ENCODE results near the gene BMP5. TPM values are rescaled to one million over a fixed set of nuclear protein-coding genes. Genes with fewer than 3 reads are reported as not detected.
A peak's percentile ranks its signal among the peaks of the same experiment; 100 is the strongest.

Gene BMP5
- total RNA-seq, 2 donors from 2014 or later: 1.6 to 6.3 TPM

DNA sequence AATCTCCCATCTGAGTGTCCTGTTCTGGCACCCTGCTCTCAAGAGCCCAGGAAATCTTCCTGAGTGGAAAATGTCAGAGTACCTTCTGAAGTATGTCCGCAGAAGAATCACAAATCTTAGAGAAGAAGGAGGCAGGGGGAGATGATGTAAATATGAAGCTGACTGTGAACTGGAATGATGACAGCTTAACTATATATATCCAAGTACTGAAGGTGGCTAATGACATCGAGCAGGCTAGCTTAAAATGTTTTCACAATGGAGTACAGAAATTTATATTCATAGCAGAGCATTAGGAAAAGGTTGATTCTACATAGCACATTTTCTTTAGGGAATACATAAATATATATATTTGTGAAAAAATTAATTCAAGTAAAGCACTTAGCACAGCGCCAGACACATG is 64.3 kb downstream of the BMP5 start:
- Histone ChIP-seq H3K27me3 (no peaks in the 10 kb centered on the region), H3K9me3 (no peaks in the 10 kb centered on the region), H3K36me3 (no peaks in the 10 kb centered on the region), H3K27ac (peak overlapping the region in 1 of 2 donors; percentile 7), H3K4me3 (no peak overlapping the region), H3K4me1 (no peaks in the 10 kb centered on the region)
- no peak for DNase-seq (ENCODE audit: low spot score)
- TF ChIP-seq, protein P1, sequence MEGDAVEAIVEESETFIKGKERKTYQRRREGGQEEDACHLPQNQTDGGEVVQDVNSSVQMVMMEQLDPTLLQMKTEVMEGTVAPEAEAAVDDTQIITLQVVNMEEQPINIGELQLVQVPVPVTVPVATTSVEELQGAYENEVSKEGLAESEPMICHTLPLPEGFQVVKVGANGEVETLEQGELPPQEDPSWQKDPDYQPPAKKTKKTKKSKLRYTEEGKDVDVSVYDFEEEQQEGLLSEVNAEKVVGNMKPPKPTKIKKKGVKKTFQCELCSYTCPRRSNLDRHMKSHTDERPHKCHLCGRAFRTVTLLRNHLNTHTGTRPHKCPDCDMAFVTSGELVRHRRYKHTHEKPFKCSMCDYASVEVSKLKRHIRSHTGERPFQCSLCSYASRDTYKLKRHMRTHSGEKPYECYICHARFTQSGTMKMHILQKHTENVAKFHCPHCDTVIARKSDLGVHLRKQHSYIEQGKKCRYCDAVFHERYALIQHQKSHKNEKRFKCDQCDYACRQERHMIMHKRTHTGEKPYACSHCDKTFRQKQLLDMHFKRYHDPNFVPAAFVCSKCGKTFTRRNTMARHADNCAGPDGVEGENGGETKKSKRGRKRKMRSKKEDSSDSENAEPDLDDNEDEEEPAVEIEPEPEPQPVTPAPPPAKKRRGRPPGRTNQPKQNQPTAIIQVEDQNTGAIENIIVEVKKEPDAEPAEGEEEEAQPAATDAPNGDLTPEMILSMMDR (IDR thresholded peaks at IDR 0.05): no peak

DNA sequence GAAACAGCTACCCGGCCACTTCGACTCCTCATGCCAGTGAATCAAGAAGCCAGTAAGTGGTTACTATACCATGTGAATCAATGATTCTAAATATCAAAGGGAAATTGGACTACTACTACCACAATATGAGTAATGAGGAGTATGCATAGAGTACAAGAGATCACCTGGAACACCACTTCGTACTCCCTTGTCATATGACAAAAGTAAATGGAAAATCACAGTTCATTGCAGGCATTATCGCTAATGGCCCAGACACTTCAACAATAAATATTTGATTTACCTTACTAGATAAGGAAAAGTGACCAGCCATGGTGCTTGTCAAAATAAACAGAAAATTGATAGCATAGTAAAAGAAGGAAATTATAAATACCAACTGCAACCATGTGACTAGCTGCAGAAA is 73.1 kb downstream of the BMP5 start:
- H3K4me1 ChIP-seq: no peaks in the 10 kb centered on the region
- H3K27me3 ChIP-seq: no peaks in the 10 kb centered on the region
- TF ChIP-seq, protein P1 (IDR thresholded peaks at IDR 0.05): no peak
- no peaks in the 10 kb centered on the region for H3K36me3 ChIP-seq
- no peak for DNase-seq (ENCODE audit: low spot score)
- no peaks in the 10 kb centered on the region for H3K9me3 ChIP-seq
- H3K4me3 ChIP-seq: no peak overlapping the region
- H3K27ac ChIP-seq: no peak overlapping the region

DNA sequence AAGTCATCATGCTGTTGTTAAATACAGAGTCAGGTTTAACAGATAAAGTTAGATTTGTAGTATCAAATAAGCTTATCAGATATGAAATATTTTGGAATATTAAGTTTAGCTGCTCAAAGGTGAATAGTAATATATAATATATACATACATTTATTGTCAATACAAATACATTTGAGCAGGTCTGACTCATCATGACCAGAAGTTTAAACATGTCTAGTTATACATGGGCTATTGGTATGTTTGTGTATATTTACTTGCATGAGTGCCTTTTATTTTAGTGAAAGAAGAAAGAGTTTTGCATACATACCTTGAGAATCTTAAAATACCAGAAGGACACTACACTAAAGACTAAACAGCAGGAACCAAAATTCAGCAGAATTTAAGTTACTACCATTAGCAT is 76.8 kb downstream of the BMP5 start:
- Histone ChIP-seq H3K27ac (no peak overlapping the region), H3K9me3 (no peaks in the 10 kb centered on the region), H3K4me3 (no peak overlapping the region), H3K27me3 (no peaks in the 10 kb centered on the region), H3K4me1 (no peaks in the 10 kb centered on the region), H3K36me3 (no peaks in the 10 kb centered on the region)
- TF ChIP-seq, protein P1 (IDR thresholded peaks at IDR 0.05): no peak
- DNase-seq (ENCODE audit: low spot score): no peak

DNA sequence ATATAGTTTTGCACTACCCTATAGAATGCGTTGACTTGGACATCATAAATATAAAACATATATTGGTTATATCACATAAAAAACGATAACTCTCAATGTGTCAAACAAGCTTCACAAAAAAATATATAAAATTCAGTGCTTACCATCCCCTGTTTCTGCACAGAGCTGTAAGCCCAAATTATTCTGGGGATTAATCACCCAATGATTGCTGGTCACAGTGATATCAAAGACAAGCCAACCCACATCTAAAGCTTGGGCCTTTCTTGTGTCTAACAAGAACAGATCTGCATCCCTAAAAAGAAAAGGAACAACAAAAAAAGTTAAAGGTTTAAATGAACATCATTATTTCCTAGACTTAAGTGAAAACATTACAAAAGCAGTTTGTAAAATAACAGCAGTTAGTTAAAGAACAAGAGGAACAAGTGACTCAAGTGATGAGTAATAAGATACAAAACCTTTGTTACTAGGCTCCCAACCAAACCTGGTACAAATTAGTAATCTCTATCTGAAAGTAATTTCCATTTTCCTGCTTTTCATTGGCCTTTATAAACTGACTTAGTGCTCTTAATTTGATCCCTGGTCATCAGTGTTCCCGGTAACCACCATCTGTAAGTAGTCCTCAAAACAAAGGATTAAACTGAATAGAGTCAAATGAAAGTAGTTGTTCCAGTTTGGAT is 81.1 kb downstream of the BMP5 start:
- Histone ChIP-seq H3K27ac (no peak overlapping the region), H3K36me3 (no peaks in the 10 kb centered on the region)
- TF ChIP-seq, protein P1 (IDR thresholded peaks at IDR 0.05): no peak

DNA sequence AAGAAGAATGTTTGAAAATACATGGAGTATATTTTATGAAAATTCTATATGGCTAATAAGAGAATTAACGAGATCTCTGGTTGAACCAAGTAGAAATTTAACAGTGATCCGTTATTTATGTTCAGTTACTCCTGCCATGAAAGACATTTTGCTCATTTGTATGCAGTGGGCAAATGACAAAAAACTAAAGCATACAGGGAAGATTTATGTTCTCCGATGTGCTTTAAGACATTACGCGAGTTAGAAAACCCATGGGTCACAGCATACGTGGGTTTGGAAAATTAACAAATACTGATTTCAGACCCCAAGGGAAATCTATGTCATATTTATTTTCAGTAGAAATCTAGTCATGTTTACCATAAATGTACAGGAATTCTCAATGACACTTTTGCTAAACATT is 90.1 kb downstream of the BMP5 start:
- TF ChIP-seq, protein P1 (IDR thresholded peaks at IDR 0.05): no peak
- H3K4me1 ChIP-seq: no peaks in the 10 kb centered on the region
- H3K4me3 ChIP-seq: no peak overlapping the region
- no peaks in the 10 kb centered on the region for H3K27me3 ChIP-seq
- no peak overlapping the region for H3K27ac ChIP-seq
- H3K36me3 ChIP-seq: no peaks in the 10 kb centered on the region
- no peaks in the 10 kb centered on the region for H3K9me3 ChIP-seq
- DNase-seq (ENCODE audit: low spot score): no peak

More for the DNA sequence above, 81.1 kb downstream of the BMP5 start:
- Histone ChIP-seq H3K4me1 (no peaks in the 10 kb centered on the region), H3K4me3 (no peak overlapping the region), H3K9me3 (no peaks in the 10 kb centered on the region), H3K27me3 (no peaks in the 10 kb centered on the region)
- DNase-seq (ENCODE audit: low spot score): no peak

DNA sequence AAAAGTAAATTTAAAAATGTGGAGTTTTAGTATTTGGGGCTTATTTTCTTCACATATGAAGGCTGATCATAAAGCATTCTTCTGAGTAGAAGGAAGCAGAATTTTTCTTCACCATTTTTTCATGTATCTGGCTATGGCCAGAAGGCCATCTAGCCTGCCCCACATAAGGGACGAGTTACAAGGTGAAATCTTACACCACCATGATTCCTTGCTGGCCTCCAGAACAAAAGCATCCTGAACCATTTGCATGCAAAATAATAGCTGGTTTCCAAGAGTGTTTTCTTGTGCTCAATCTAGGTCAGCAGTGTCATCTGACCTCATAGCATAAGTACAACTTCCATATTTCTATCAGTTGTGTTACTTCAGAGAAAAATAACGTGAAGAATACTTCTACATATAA is 93.1 kb downstream of the BMP5 start:
- Histone ChIP-seq H3K4me1 (no peaks in the 10 kb centered on the region), H3K27me3 (no peaks in the 10 kb centered on the region), H3K9me3 (no peaks in the 10 kb centered on the region), H3K4me3 (no peak overlapping the region), H3K36me3 (no peaks in the 10 kb centered on the region), H3K27ac (no peak overlapping the region)
- TF ChIP-seq, protein P1 (IDR thresholded peaks at IDR 0.05): no peak
- DNase-seq (ENCODE audit: low spot score): no peak
